GM12873 (cell line): ENCODE data around the gene APOM.

Source experiments
- CTCF ChIP-seq: IDR thresholded peaks from 2 replicates; pipeline ENCODE4 v1.5.1; 2012; ENCODE audit warnings: low read depth, mild to moderate bottlenecking, moderate library complexity, low read length, control low read depth; ENCODE audit not compliant: insufficient read depth; ENCODE audit errors: missing control alignments

Gene APOM

DNA sequence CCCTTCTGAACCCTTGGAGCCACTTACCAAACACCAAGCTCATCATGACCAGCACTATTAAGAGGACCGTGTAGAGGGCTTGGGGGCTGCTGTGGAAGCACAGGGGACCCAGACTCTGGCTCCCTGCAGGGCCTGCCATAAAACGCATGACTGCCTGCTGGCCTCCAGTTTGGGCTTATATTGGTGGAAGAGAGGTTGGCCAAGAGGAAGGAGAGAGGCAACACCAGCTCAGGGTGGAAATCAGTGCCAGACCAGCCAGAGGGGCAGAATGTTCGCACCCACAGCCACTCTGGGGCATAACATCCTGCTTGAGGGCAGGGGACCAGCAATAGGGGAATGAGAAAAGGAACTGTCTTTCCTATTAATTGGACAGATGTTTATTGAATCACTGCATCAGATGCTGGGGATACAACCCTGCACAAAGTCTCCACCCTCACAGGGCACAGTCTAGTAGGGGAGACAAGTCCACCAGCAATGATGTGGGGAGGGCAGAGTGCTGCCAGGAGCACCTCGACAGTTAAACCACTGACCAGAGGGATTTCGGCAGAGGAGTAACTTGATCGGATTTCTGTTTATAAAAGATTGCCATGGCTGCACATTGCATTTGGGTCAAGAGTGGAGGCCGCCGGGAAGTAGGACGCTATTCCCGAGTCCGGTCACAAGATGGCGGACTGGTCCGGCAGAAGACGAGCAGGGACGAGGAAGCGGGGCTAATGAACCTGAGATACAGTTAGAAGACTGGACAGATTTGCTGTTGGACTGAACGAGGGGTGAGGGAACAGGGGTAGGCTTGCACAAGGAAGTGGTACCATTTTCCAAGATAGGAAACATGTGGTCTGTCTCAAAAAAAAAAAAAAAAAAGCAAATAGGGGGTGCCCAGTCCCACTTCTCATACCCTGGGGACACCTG lies 24.8 kb downstream of the APOM start, which contains the start of gene LY6G5C:
Gene LY6G5C (minus strand): TSS at position 842 of the 909 bp plus-strand sequence. CDS start 694 bp downstream, at position 148.
- TF ChIP-seq CTCF = peak; percentile 78

GRCh38 chr6:31681135-31681671 lies 25.5 kb downstream of the APOM start:
- peak; percentile 26 for TF ChIP-seq CTCF

- no peak for TF ChIP-seq CTCF
These were observed 27.9 kb downstream of the APOM start for GRCh38 chr6:31683591-31683990.

GRCh38 chr6:31686483-31686882 lies 30.8 kb downstream of the APOM start:
- no peak for TF ChIP-seq CTCF

- TF ChIP-seq CTCF = no peak
These were observed 31.6 kb downstream of the APOM start for GRCh38 chr6:31687321-31687720.

GRCh38 chr6:31687860-31688693 lies 32.4 kb downstream of the APOM start:
- no peak for TF ChIP-seq CTCF
